HG03139 (cell line): Measurements from ENCODE around the gene METTL13.

Experiments used
- ATAC-seq: cut with Tn5 transposase; IDR thresholded peaks from one replicate; pipeline ENCODE4 v1.9.1; 2021; ENCODE audit not compliant: unreplicated experiment

METTL13 gene

GRCh38 chr1:171845998-171846397 is 64.5 kb downstream of the METTL13 start:
- ATAC-seq, result no peak
